Stimulated activated CD4-positive, alpha-beta T cell treated with anti-CD3 and anti-CD28 coated beads, Interleukin-12 subunit alpha, Interleukin-12 subunit beta, amount 100 ng/mL, for 24 hours (primary cell): ENCODE measurements around the gene NOD1.

Experiments
- DNase-seq, 2 experiments: peaks; one replicate each; pipeline ENCODE4 v3.0.0-alpha.2; 2020; ENCODE audit warnings: low read depth in 2 of 2

The NOD1 gene

DNA sequence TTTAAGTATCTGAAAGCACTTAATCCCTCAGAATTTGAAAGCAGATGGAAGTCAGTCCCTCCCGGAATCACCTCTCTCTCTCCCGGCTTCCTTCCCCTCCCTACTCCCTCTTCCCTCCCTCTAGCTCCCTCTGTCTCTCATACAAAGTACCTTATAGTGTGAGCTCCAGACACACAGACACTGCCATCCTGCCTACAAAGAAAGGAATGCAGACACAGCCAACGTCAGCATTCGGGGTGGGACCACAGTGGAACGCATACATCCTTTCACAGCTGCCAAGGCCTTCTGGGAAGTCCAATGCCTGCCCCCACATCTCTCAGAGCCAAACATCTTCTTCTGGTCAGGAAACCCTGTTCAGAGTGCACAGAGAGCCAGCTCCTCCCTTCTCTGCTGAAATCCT, 9.3 kb downstream of the NOD1 start:
- DNase-seq = no peak

DNA sequence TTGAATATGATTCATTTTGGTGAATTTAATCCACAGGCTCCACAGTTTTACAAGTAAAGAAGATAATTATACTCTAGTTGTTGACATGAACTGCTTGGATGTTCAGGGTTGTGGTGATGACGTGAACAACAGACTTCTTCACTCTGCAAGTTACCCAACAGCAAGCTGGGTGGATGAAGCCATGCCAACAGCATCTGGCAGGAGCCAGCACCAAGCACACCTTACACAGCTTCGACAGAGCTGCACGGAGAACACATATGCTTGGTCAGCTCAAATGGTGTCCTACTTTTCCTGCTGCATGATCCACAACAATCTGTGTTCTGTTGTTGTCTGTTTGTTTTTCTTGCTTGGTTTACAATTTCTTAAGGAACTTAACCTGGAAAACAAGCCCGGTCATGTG, 9.8 kb downstream of the NOD1 start:
- no peak for DNase-seq

GRCh38 chr7:30468041-30468440, 10.5 kb downstream of the NOD1 start:
- DNase-seq = no peak

DNA sequence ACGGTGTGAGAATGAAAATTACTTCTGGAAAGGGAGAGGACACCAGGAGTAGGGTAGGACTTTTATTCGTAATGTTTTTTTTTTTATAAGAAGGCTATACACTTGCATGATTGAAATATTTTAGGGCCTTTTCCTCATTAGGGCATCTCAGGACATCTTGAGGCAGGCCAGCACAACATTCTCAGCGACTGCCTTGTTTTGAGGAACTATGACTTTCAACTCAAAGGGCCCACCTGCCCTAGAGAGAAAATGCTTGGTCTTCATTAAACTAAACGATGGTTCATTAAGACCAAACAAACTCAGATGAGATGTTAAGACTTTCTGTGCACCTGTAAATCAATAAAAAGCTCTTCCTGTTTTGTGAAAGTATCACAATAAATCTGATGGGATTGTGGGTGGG, 11.3 kb downstream of the NOD1 start:
- DNase-seq = no peak

GRCh38 chr7:30466266-30466665, 12.3 kb downstream of the NOD1 start:
- DNase-seq = no peak

DNA sequence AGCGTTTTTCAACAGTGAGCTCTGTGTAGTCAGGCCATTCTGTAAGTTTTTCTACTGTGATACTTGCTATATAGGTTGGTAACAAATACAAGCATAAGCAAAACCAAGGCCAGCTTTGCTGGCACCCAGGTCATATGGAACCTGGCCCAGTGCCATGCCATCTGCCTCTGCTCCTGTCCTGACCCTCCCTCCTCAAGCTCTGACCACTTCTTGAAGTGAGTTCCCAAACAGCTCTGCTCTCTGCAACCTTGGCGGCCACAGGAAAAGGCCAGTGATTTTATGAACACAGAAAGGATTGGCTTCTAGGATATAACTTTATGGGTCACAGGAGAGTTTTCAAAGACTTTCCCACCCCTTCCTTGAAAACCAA, 12.8 kb downstream of the NOD1 start:
- no peak for DNase-seq

GRCh38 chr7:30465046-30465810, 13.4 kb downstream of the NOD1 start:
- no peak for DNase-seq

DNA sequence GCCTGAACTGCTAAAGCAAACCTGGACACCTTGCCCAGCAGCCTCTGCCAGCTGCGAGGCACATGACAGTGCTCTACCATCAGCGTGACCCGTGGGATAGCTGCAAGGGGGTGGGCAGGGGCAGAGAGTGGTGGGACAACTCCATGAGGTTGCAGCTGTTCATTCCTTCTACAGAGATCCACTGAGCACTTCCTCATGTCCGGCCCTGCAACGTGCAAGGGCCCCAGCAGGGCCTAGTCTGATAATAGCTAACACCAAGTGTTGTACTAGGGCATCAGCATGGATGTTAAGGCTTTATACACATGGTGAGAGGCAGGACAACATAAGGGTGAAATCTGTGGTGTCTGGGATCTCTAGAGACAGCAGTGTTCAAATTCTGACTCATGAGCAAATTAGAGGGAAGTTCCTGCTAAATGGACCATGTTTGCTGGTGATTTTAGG, 14.3 kb downstream of the NOD1 start:
- no peak for DNase-seq

- DNase-seq = no peak
Measured at GRCh38 chr7:30463405-30464145, 15.0 kb downstream of the NOD1 start.

DNA sequence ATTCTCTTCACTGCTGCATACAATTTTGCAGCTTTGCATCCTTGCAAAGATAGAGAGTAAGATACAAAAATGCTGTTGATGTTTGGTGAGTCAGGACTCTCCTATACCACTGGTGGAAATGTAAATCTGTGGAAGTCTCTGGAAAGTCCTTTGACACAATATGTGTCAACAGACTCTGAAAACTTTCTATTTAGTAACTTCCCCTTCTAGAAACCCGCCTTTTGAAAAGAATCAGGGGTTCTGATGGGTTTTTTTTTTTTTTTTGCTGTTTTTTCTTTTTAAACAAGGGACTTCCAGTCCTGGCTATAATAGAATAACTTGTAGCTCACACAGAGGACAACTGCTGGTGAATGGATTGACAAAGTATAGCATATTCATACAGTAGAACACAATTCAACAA, 16.4 kb downstream of the NOD1 start:
- no peak for DNase-seq

DNA sequence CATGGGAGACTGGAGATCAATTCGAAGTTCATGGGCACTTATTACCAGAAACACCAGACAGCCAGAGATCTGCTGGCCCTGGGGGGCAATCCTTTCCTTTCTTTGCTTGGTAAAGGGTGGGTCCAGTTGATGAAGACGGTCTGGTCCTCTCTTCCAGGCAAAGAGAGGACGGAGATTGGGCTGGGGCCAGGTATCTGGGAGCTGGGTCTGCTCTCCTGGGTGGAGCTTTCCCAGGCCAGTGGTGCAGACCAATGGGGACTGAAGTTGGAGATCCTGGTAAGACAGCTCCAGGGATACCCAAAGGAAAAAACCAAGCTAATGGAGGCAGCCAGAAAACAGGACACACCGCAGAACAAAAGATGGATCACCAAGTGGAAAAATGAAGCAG, 18.3 kb downstream of the NOD1 start:
- DNase-seq = no peak

DNA sequence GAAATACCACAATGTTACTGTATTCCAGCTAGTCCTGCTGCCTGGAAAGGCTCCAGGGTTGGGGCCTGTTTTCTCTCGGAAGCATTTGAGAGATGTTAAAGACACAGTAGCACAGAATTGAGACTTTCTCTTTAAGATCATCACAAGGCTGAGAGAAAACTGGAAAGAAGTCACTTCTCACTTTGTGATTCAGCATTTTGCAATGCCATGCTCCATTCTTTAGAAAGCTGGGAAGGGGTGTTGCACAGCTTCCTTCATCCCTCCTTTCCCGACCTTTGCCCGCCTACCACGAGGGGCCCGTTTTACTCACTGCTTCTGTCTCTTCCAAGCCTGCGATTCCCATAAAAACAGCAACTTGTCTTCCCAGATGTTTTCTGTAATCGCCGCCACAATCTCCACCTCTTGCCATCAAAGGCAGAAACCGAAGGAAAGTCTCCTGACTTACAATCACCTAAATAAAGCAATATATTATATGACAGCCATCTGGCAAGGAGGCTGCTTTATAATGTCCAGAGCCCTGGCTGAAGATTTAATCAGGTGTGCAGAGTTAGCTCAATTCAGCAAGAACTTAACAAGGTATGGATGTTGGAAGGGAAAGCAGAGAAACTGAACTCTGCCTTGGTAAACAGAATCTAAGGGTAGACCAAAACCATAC, 18.9 kb downstream of the NOD1 start:
- no peak for DNase-seq

DNA sequence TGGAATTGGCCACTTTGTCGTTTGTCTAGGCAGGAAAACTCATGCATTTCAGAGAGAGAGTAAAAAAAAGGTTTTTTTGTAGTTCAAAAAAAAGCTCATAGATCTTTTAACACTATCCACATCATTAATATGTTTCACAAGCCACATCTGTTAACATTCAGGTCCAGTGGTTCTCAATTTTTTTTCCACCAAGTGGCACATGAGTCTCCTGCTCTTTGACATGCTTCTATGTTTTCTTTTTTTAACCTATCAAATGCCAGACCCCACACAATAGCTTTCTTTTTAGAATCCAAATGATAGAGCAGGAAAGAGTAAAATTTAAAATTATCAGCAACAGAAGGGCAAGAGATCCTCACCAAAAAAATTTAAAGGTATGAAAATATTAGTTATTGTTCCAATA, 20.3 kb downstream of the NOD1 start:
- DNase-seq = no peak

GRCh38 chr7:30453921-30454320, 24.7 kb downstream of the NOD1 start:
- DNase-seq = no peak

- DNase-seq = no peak
Measured at GRCh38 chr7:30453016-30453415, 25.6 kb downstream of the NOD1 start.

GRCh38 chr7:30452280-30452930, 26.2 kb downstream of the NOD1 start:
- DNase-seq = no peak

DNA sequence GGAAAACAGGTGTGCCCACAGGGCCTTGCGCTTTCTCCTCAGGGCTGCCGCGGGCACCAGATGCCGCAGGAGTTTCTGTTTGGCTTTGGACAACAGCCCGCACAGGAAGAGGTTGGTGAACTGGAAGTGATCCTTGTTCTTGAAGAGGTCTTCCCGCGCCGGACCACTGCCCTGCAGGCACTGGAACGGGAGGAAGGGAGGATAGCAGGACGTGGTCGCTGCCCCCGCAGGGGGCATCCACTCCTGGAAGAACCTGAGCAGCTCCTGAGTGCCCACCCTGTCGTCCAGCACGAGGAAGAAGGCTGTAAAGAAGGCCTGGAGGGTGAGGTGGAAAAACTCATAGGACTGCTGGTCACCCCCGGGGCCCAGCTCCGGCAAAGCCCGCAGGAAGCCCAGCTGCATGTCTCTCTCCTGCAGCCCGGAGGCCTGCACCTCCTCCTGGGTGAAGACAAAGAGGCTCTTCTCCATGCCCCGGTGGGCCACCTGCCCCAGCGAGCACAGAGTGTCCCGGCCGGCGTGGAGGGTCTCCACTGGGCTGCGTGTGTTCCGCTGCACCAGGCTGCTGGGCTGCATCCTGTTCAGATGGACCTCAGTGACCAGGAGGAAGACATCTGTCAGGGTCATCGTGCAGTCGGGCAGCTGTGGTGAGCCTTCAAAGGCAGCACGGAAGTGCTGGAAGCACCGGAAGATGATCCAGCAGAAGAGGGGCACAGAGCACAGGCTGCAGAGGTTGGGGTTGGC, 26.9 kb downstream of the NOD1 start:
- no peak for DNase-seq

DNA sequence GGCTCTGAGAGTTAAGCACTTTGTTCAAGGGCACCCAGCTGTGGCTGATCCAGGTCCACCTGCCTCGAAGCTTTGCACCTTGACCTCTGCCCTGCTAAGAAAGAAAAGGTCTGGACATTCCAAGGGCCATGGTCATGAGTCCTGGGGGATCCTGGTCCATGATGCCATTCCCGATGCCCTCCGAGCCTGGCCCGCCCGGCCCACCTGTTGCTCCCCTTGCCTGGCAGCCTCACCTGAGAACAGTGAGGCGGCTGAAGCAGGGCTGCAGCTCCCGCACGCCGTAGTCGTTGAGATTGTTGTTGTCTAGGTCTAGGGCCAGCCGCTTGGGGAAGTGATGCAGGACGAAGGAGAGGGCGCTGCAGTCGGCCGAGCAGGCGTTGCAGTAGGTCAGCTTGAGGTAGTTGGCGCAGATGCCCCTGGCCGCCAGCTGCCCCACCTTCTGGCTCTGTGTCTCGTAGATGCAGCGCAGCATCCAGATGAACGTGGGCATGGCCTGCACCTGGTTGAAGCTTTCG, 27.5 kb downstream of the NOD1 start:
- DNase-seq = no peak

GRCh38 chr7:30450240-30450982, 28.2 kb downstream of the NOD1 start:
- DNase-seq = no peak

DNA sequence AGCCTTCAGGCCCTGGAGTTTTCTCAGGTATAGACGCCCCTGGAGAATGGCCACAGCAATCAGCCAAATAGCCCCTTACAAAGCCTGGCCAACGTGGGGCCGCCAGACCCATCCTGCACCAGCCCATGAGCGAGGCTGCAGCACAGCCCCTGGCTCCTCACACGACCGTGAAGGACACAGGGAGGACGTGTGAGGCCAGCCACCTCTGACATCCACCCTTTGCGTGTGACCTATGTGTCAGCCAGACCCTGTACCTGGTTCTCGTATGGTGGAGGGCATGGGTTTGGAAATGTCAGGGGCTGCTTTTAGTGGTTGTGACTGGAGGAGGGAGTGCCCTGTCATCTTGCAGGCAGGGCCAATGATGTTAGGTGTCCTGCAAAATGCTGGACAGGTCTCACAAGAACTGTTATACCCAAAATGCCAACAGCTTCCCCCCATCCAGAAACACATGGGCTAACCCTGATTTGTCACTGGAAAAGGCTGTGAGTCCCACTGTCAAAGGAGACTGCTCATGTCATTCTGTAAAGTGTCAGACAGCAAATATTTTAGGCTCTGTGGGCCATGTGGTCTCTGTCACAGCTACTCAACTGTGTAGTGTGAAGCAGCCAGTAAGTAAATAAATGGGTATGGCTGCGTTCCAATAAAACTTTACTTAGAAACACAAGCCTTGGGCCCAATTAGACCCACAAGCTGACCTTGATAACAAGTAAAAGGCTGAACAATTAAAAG, 30.0 kb downstream of the NOD1 start:
- no peak for DNase-seq
